K562 (cell line): ENCODE results near the gene GBF1. TPM values are rescaled to one million over a fixed set of nuclear protein-coding genes. Genes with fewer than 3 reads are reported as not detected.

Experiments
- ATAC-seq: fragments of 200-7000 bp; cut with Tn5 transposase; 3 replicates; pipeline ENCODE4 v1.9.1; 2020; ENCODE audit warnings: moderate library complexity
- BruUV-seq: library from RNA; stranded (reverse); fragments of 400-500 nt; replicated peaks from 2 replicates; lab custom pipeline; 2021; lab: Mats Ljungman, UMichigan
- CTCF ChIA-PET: fragments of 300-600 bp; formaldehyde crosslinking; extraction: SDS; loops from one replicate; lab custom pipeline; 2021; ENCODE audit warnings: low intra/inter-chr PET ratio; lab: Yijun Ruan, JAX
- POLR2A ChIA-PET: fragments of 300-600, 350-650 bp; sonication (Branson Sonifier 250); formaldehyde crosslinking; extraction: SDS; loops from one replicate; lab custom pipeline; 2021; ENCODE audit warnings: antibody characterized with exemption, inconsistent platforms; lab: Yijun Ruan, JAX
- DNase-seq, 4 experiments: peaks; one replicate each; pipeline versions ENCODE4 v3.0.0 to v3.0.0-alpha.2; 2011 to 2018; ENCODE audit warnings: low spot score in 3 of 4, mixed read lengths in 3 of 4; ENCODE audit errors: extremely low read depth in 1 of 4
- FAIRE-seq: peaks from 2 replicates; lab custom pipeline; 2011; peaks lifted over from hg19 to GRCh38; lab: Jason Lieb, UNC
- H2AFZ ChIP-seq: 2 replicates; pipeline ENCODE4 v1.6.0; 2011; ENCODE audit warnings: low read depth, low read length, control low read depth, inconsistent platforms
- H3K27ac ChIP-seq: fragments of 200-600 bp; 3 replicates; pipeline ENCODE4 v1.8.0; 2011; ENCODE audit warnings: low read depth, mild to moderate bottlenecking, control low read depth, inconsistent platforms, low read length, moderate library complexity, mixed read lengths; ENCODE audit errors: extremely low read depth
- H3K27me3 ChIP-seq, 2 experiments: fragments of 300-600 bp in 1 of 2; 2 replicates in 1 of 2; 3 replicates in 1 of 2; pipeline versions ENCODE4 v1.6.0 to v1.8.0; 2011; ENCODE audit warnings: inconsistent platforms in 2 of 2, low read length in 2 of 2, mild to moderate bottlenecking in 1 of 2, mixed read lengths in 1 of 2, moderate library complexity in 1 of 2; ENCODE audit not compliant: control insufficient read depth in 2 of 2, insufficient read depth in 2 of 2
- H3K36me3 ChIP-seq: fragments of 300-600 bp; 3 replicates; pipeline ENCODE4 v1.8.0; 2011; ENCODE audit warnings: mild to moderate bottlenecking, low read length, inconsistent platforms; ENCODE audit not compliant: control insufficient read depth, insufficient read depth
- H3K4me1 ChIP-seq, 2 experiments: fragments of 200-600 bp in 1 of 2; replicated peaks in 1 of 2; 2 replicates in 1 of 2; 3 replicates in 1 of 2; pipeline versions ENCODE4 v1.5.1 to v1.8.0; 2011; ENCODE audit warnings: inconsistent platforms in 2 of 2, low read length in 2 of 2, mild to moderate bottlenecking in 1 of 2, mixed read lengths in 1 of 2, moderate library complexity in 1 of 2; ENCODE audit not compliant: control insufficient read depth in 2 of 2, insufficient read depth in 2 of 2
- H3K4me2 ChIP-seq: 2 replicates; pipeline ENCODE4 v1.6.1; 2011; ENCODE audit warnings: low read length, control low read depth, inconsistent platforms, mixed read lengths; ENCODE audit not compliant: insufficient read depth
- H3K4me3 ChIP-seq: fragments of 200-600 bp; sonication (generic), shearing (Covaris generic); 2 replicates; pipeline ENCODE4 v1.5.1; 2016; ENCODE audit warnings: control low read depth, inconsistent platforms
- H3K79me2 ChIP-seq: fragments of 200-600 bp; 3 replicates; pipeline ENCODE4 v1.8.0; 2011; ENCODE audit warnings: low read length, inconsistent platforms; ENCODE audit not compliant: control insufficient read depth, insufficient read depth
- H3K9ac ChIP-seq, 2 experiments: 2 replicates each; pipeline versions ENCODE4 v1.6.0 to v1.6.1; 2011; ENCODE audit warnings: low read depth in 2 of 2, low read length in 2 of 2, control low read depth in 1 of 2, inconsistent platforms in 1 of 2, mild to moderate bottlenecking in 1 of 2, mixed read lengths in 1 of 2; ENCODE audit not compliant: insufficient read depth in 1 of 2
- H3K9me1 ChIP-seq: one replicate; pipeline ENCODE4 v1.6.0; 2011; ENCODE audit warnings: inconsistent platforms, mild to moderate bottlenecking, low read length, moderate library complexity; ENCODE audit not compliant: control insufficient read depth, insufficient read depth
- H3K9me3 ChIP-seq: replicated peaks from 2 replicates; pipeline ENCODE4 v1.5.1; 2011; ENCODE audit warnings: low read depth, low read length, inconsistent platforms; ENCODE audit not compliant: control insufficient read depth, insufficient read depth
- H4K20me1 ChIP-seq: replicated peaks from 2 replicates; pipeline ENCODE4 v1.6.1; 2011; ENCODE audit warnings: low read length, inconsistent platforms, mixed read lengths; ENCODE audit not compliant: control insufficient read depth, insufficient read depth
- ZNF121 ChIP-seq: sonication (generic); formaldehyde crosslinking; conservative IDR thresholded peaks from 2 replicates; pipeline ENCODE4 v1.8.0; 2022; ENCODE audit warnings: missing genetic modification reagents
- WGBS: fragments of 100-300 bp; shearing (Covaris generic); methylation state at CpG from one replicate; pipeline ENCODE4 v1.1.6; 2016; ENCODE audit warnings: low coverage, mixed read lengths; ENCODE audit not compliant: insufficient coverage; ENCODE audit errors: missing lambda C conversion rate; 5-methylcytosine and 5-hydroxymethylcytosine counted together
- in situ Hi-C: fragments of 300-500 bp; cut with MboI; formaldehyde crosslinking; loops from 4 replicates; pipeline ENCODE4 v1.15.0; 2018; ENCODE audit warnings: inconsistent platforms, mixed read lengths
- intact Hi-C: fragments of 100-400 bp; cut with micrococcal nuclease; formaldehyde crosslinking; loops from 2 replicates; pipeline ENCODE4 v1.14.2; 2022
- polyA plus RNA-seq, 8 experiments: library from polyadenylated mRNA; depleted of rRNA in 4 of 8; stranded (reverse) in 5 of 8; unstranded in 3 of 8; fragments of >200 nt; fragmentation: Nextera tagmentation in 2 of 8; fragmentation: Illumina TruSeq in 1 of 8; extraction: Ambion mirVana in 2 of 8; extraction: Trizol in 1 of 8; gene quantifications; 2 replicates each; pipeline versions ENCODE4 v1.2.1 to v1.2.3, GENCODE V29; 2011 to 2014; ENCODE audit warnings: inconsistent platforms in 1 of 8, missing spikeins in 1 of 8
- total RNA-seq, 7 experiments: library from RNA; depleted of rRNA in 6 of 7; stranded (reverse); fragments of >200 nt in 6 of 7; fragmentation: Illumina TruSeq in 2 of 7; extraction: Trizol in 2 of 7; gene quantifications; 2 replicates each; pipeline versions ENCODE4 v1.2.1 to v1.2.3, GENCODE V29; 2011 to 2021; ENCODE audit warnings: low replicate concordance in 1 of 7
- TF ChIP-seq, protein P1 (sequence below): sonication (generic); formaldehyde crosslinking; IDR thresholded peaks from 2 replicates; pipeline ENCODE4 v1.8.1; 2023; ENCODE audit warnings: missing genetic modification reagents, mild to moderate bottlenecking, borderline replicate concordance
- TF ChIP-seq, protein P2 (sequence below): fragments of 450-650 bp; formaldehyde crosslinking; IDR thresholded peaks from 2 replicates; pipeline ENCODE4 v1.4.0; 2020; ENCODE audit warnings: mild to moderate bottlenecking, moderate library complexity

The GBF1 gene
- total and polyA plus RNA-seq, 9 of the 15 experiments (the other 6 are each of a cell fraction or from before 2014, with no cell fraction given) = 0.69 to 28.0 (median 10.3) TPM

DNA sequence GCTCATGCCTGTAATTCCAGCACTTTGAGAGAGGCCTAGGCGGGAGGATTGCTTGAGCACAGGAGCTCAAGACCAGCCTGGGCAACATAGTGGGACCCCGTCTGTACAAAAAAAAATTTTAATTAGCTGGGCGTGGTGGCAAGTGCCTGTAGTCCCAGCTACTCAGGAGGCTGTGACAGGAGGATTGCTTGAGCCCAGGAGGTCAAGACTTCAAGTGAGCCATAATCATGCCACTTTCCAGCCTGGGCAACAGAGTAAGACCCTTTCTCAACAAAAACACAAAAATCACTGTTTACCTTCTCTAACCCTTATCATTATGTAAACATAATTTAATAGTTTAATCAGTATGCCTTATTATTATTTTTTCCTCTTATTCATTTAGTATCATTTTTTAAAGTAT is 44.5 kb downstream of the GBF1 start:
- H3K79me2 ChIP-seq = peaks cover 42% of the 10 kb centered on the region
- no peaks in the 10 kb centered on the region for H3K9me1 ChIP-seq
- no peak for ATAC-seq
- no peak for FAIRE-seq
- intact Hi-C loops = no loop called here
- H3K36me3 ChIP-seq = peaks cover 15% of the 10 kb centered on the region
- CTCF ChIA-PET = no interaction called here
- no peak overlapping the region for H2AFZ ChIP-seq
- no peaks in the 10 kb centered on the region; the same call in 1 of the 2 replicates for H4K20me1 ChIP-seq
- in situ Hi-C loops = no loop called here
- H3K4me3 ChIP-seq = no peak overlapping the region
- 88% methylated on average over 3 of the region's 3 CpGs for WGBS
- H3K4me1 ChIP-seq = peaks cover 0 to 5% of the 10 kb centered on the region in 2 experiments; a peak in 3 of 5 replicates
- no peaks in the 10 kb centered on the region for H3K9me3 ChIP-seq
- H3K27ac ChIP-seq = no peak overlapping the region
- no peak overlapping the region for H3K4me2 ChIP-seq
- H3K27me3 ChIP-seq = no peaks in the 10 kb centered on the region
- TF ChIP-seq ZNF121 (CRISPR knock-in tag) = 0 out of 2 replicates have a peak, but pooled peaks have one; percentile 21
- TF ChIP-seq, protein P1, sequence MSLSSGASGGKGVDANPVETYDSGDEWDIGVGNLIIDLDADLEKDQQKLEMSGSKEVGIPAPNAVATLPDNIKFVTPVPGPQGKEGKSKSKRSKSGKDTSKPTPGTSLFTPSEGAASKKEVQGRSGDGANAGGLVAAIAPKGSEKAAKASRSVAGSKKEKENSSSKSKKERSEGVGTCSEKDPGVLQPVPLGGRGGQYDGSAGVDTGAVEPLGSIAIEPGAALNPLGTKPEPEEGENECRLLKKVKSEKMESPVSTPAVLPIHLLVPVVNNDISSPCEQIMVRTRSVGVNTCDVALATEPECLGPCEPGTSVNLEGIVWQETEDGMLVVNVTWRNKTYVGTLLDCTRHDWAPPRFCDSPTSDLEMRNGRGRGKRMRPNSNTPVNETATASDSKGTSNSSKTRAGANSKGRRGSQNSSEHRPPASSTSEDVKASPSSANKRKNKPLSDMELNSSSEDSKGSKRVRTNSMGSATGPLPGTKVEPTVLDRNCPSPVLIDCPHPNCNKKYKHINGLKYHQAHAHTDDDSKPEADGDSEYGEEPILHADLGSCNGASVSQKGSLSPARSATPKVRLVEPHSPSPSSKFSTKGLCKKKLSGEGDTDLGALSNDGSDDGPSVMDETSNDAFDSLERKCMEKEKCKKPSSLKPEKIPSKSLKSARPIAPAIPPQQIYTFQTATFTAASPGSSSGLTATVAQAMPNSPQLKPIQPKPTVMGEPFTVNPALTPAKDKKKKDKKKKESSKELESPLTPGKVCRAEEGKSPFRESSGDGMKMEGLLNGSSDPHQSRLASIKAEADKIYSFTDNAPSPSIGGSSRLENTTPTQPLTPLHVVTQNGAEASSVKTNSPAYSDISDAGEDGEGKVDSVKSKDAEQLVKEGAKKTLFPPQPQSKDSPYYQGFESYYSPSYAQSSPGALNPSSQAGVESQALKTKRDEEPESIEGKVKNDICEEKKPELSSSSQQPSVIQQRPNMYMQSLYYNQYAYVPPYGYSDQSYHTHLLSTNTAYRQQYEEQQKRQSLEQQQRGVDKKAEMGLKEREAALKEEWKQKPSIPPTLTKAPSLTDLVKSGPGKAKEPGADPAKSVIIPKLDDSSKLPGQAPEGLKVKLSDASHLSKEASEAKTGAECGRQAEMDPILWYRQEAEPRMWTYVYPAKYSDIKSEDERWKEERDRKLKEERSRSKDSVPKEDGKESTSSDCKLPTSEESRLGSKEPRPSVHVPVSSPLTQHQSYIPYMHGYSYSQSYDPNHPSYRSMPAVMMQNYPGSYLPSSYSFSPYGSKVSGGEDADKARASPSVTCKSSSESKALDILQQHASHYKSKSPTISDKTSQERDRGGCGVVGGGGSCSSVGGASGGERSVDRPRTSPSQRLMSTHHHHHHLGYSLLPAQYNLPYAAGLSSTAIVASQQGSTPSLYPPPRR = no peak
- TF ChIP-seq, protein P2, sequence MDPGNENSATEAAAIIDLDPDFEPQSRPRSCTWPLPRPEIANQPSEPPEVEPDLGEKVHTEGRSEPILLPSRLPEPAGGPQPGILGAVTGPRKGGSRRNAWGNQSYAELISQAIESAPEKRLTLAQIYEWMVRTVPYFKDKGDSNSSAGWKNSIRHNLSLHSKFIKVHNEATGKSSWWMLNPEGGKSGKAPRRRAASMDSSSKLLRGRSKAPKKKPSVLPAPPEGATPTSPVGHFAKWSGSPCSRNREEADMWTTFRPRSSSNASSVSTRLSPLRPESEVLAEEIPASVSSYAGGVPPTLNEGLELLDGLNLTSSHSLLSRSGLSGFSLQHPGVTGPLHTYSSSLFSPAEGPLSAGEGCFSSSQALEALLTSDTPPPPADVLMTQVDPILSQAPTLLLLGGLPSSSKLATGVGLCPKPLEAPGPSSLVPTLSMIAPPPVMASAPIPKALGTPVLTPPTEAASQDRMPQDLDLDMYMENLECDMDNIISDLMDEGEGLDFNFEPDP (CRISPR knock-in tag) = no peak
- H3K9ac ChIP-seq = no peak overlapping the region
- DNase-seq = no peak
- POLR2A ChIA-PET = interaction anchor here (1.1 kb wide), 1 partner anchor 63 kb away, joined by 3 read pairs; no protein-coding TSS in a partner anchor
- BruUV-seq = no TSS peak
